ENCODE results near the gene TLCD4.

The TLCD4 gene

DNA sequence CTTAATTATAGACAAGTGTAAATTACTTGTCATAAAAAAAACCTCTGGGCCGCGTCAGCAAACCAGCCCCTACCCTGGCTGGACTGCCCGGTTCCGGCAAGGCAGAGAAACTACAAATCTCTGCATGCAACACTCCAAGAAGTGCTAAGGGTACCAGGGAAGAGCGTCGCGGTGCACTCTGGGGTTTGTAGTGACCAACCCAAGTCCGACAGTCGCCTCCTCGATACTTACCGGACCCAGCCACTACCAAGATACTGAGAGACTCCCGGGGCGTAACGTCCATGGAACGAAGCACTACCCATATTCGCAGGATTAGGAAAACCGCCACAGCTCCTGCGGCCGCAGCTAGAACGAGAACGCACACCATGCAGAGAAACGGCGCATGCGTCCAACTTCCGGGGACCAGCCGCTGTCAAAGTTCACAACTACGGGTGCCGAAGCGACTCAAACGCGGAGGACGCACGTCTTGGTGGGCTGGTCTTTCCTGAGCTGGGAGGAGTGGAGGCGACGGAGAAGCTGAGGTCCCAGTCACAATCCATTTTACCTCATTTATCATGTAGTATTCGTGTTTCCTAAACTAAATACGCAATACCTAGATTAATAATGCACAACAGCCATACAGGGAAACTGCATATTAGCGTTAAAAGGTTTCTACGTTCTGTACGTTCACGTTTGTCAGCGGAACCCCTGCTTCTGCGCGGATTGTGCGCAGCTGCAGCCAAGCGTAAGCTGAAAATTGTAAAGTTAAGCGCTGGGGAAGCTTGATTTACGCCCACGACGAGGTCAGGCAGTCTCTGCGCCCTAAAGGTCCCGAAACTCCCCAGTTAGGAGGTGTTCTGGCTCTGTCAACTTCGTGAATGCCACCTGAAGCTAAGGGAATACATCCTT, 44.4 kb upstream of the TLCD4 start, which contains the start of gene ALG14:
Gene ALG14, minus strand, starts transcription at position 420 of the 888 bp plus-strand sequence. Its CDS starts 53 bp downstream, at position 367.
- TF ChIP-seq, protein P1, sequence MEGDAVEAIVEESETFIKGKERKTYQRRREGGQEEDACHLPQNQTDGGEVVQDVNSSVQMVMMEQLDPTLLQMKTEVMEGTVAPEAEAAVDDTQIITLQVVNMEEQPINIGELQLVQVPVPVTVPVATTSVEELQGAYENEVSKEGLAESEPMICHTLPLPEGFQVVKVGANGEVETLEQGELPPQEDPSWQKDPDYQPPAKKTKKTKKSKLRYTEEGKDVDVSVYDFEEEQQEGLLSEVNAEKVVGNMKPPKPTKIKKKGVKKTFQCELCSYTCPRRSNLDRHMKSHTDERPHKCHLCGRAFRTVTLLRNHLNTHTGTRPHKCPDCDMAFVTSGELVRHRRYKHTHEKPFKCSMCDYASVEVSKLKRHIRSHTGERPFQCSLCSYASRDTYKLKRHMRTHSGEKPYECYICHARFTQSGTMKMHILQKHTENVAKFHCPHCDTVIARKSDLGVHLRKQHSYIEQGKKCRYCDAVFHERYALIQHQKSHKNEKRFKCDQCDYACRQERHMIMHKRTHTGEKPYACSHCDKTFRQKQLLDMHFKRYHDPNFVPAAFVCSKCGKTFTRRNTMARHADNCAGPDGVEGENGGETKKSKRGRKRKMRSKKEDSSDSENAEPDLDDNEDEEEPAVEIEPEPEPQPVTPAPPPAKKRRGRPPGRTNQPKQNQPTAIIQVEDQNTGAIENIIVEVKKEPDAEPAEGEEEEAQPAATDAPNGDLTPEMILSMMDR (IDR thresholded peaks at IDR 0.05; ENCODE audit: low read depth, low read length, poor library complexity, severe bottlenecking): no peak
- no peak for TF ChIP-seq EZH2phosphoT487 (IDR thresholded peaks at IDR 0.05; ENCODE audit: borderline replicate concordance, low read length)
- H3K36me3 ChIP-seq (ENCODE audit: control insufficient read depth, low read length): no peaks in the 10 kb centered on the region; the same call in 1 of the 2 replicates
- H3F3A ChIP-seq (ENCODE audit: control insufficient read depth, insufficient read depth): no peaks in the 10 kb centered on the region
- no peaks in the 10 kb centered on the region for H3K27me3 ChIP-seq (ENCODE audit: control insufficient read depth, low read length)
- peaks cover 15% of the 10 kb centered on the region for H3K4me1 ChIP-seq (ENCODE audit: control insufficient read depth, low read length)
- H3K4me2 ChIP-seq (ENCODE audit: low read length): peak within 1 kb of the TSS; percentile 82
- peak within 1 kb of the TSS; percentile 39 for H3K27ac ChIP-seq (ENCODE audit: low read depth, low read length)
- H3K9me3 ChIP-seq (ENCODE audit: control insufficient read depth, insufficient read depth, low read length): no peaks in the 10 kb centered on the region
- H3K79me2 ChIP-seq (ENCODE audit: control insufficient read depth, low read length): peaks cover 10% of the 10 kb centered on the region
- no peaks in the 10 kb centered on the region for H4K20me1 ChIP-seq (ENCODE audit: control insufficient read depth, insufficient read depth, low read depth, low read length)
- peak within 1 kb of the TSS; percentile 83 for H3K4me3 ChIP-seq (ENCODE audit: low read length)
- H3K9me2 ChIP-seq (replicated peaks; ENCODE audit: control insufficient read depth, low read length): no peaks in the 10 kb centered on the region

DNA sequence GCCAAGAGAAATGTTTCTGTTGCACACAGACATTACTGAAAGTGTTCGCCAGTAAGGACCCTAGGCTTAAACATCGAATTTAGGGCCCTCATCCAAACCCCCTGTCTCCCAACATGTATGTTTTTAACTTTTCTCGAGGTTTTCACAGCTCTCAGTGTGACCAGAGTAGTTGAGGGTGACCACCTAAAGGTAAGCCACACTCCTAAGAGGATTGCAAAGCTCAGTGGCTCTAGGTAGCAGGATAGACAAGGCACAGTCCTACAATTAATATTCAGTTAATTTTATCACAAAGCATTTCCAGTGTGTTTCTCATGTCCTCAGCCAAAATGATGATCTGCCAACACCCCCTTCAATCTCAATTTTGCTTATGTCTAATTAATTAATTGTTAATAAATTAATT, 43.7 kb upstream of the TLCD4 start:
- H3K9me3 ChIP-seq (ENCODE audit: control insufficient read depth, insufficient read depth, low read length): no peaks in the 10 kb centered on the region
- H3K4me2 ChIP-seq (ENCODE audit: low read length): peak overlapping the region; percentile 82
- H3K27me3 ChIP-seq (ENCODE audit: control insufficient read depth, low read length): no peaks in the 10 kb centered on the region
- H3K36me3 ChIP-seq (ENCODE audit: control insufficient read depth, low read length): no peaks in the 10 kb centered on the region; the same call in 1 of the 2 replicates
- no peaks in the 10 kb centered on the region for H3F3A ChIP-seq (ENCODE audit: control insufficient read depth, insufficient read depth)
- H3K9me2 ChIP-seq (replicated peaks; ENCODE audit: control insufficient read depth, low read length): no peaks in the 10 kb centered on the region
- TF ChIP-seq EZH2phosphoT487 (IDR thresholded peaks at IDR 0.05; ENCODE audit: borderline replicate concordance, low read length): no peak
- TF ChIP-seq, protein P1 (IDR thresholded peaks at IDR 0.05; ENCODE audit: low read depth, low read length, poor library complexity, severe bottlenecking): no peak
- peak overlapping the region; percentile 83 for H3K4me3 ChIP-seq (ENCODE audit: low read length)
- peak overlapping the region; percentile 39; the same call in 1 of the 2 replicates for H3K27ac ChIP-seq (ENCODE audit: low read depth, low read length)
- H4K20me1 ChIP-seq (ENCODE audit: control insufficient read depth, insufficient read depth, low read depth, low read length): no peaks in the 10 kb centered on the region
- H3K79me2 ChIP-seq (ENCODE audit: control insufficient read depth, low read length): peaks cover 10% of the 10 kb centered on the region
- H3K4me1 ChIP-seq (ENCODE audit: control insufficient read depth, low read length): peaks cover 15% of the 10 kb centered on the region

DNA sequence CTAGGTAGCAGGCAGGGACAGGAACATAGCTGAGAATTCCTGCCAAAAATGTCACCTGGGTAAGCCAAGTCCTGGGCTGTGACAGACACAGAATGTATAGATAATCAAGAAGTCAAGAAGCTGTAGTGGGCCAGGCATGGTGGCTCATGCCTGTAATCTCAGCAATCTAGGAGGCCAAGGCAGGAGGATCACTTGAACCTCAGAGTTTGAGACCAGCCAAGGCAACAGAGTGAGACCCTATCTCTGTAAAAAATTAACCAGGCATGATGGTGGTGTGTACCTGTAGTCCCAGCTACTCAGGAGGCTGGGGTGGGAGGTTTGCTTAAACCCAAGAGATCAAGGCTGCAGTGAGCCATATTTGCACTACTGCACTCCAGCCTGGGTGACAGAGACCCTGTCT, 41.1 kb upstream of the TLCD4 start:
- Histone ChIP-seq H3K27ac (ENCODE audit: low read depth, low read length) (no peak overlapping the region), H3K9me2 (replicated peaks; ENCODE audit: control insufficient read depth, low read length) (no peaks in the 10 kb centered on the region), H3K4me2 (ENCODE audit: low read length) (no peak overlapping the region), H3K9me3 (ENCODE audit: control insufficient read depth, insufficient read depth, low read length) (no peaks in the 10 kb centered on the region), H4K20me1 (ENCODE audit: control insufficient read depth, insufficient read depth, low read depth, low read length) (no peaks in the 10 kb centered on the region), H3K36me3 (ENCODE audit: control insufficient read depth, low read length) (no peaks in the 10 kb centered on the region; the same call in 1 of the 2 replicates), H3F3A (ENCODE audit: control insufficient read depth, insufficient read depth) (no peaks in the 10 kb centered on the region), H3K79me2 (ENCODE audit: control insufficient read depth, low read length) (peaks cover 10% of the 10 kb centered on the region), H3K4me1 (ENCODE audit: control insufficient read depth, low read length) (peaks cover 15% of the 10 kb centered on the region), H3K27me3 (ENCODE audit: control insufficient read depth, low read length) (peaks cover 4% of the 10 kb centered on the region; the same call in 1 of the 2 replicates), H3K4me3 (ENCODE audit: low read length) (no peak overlapping the region)
- TF ChIP-seq EZH2phosphoT487 (IDR thresholded peaks at IDR 0.05; ENCODE audit: borderline replicate concordance, low read length): no peak
- TF ChIP-seq, protein P1 (IDR thresholded peaks at IDR 0.05; ENCODE audit: low read depth, low read length, poor library complexity, severe bottlenecking): no peak
